Eye (tissue), 1 donor: ENCODE measurements around the gene PGBD5.
A peak's percentile ranks its signal among the peaks of the same experiment; 100 is the strongest.
"Not testable (repeated sequence)": the region's sequence is repeated elsewhere in the genome, so short reads cannot be mapped to it uniquely, and the experiment has no call there.

Source experiments
- DNase-seq: peaks from one replicate; pipeline ENCODE4 v3.0.0-alpha.2; 2015

PGBD5 gene, protein sequence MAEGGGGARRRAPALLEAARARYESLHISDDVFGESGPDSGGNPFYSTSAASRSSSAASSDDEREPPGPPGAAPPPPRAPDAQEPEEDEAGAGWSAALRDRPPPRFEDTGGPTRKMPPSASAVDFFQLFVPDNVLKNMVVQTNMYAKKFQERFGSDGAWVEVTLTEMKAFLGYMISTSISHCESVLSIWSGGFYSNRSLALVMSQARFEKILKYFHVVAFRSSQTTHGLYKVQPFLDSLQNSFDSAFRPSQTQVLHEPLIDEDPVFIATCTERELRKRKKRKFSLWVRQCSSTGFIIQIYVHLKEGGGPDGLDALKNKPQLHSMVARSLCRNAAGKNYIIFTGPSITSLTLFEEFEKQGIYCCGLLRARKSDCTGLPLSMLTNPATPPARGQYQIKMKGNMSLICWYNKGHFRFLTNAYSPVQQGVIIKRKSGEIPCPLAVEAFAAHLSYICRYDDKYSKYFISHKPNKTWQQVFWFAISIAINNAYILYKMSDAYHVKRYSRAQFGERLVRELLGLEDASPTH

DNA sequence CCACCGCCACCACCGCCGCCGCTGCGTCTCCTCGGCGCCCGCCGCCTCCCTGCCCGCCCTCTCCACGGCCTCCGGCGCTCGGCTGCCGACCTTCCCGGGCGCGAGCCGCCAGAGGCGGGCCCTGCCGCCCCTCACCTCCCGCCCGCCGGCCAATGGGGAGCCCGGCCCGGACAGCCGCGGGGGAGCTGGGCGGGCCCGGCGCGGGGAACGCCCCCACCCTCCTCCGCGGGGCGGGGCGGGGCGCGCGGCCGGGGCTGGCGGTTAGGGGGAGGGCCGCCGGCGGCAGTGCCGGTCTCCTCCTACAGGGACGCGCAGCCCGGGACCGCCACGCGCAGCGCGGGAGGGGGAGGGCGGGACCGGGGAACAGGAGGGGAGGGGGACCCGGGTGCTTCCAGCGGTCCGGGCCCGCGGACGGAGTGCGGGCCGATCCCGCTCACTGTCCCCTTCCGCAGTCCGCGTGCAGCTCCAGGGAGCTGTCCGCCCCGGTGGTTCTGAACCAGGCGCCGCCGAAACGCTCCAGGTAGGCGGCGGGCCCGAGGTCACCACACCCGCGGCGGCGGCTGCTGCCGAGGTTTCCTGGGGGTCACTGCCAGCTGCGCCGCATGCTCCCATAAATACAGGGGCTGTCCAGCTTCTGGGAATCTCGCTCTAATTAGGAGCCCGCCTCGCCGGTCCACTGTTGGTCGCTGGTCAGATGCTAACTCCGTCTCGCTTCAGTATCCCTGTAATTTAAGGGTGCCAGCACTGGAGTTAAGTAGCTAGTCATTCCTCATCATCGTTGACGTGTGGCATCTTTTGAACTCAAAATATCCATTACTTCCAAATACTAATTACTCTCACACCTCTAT lies at the start of gene PGBD5:
Gene PGBD5 (minus strand): TSS at position 87 of the 848 bp plus-strand sequence. CDS start 404 bp downstream, outside the sequence.
- DNase-seq = peak; percentile 92

DNA sequence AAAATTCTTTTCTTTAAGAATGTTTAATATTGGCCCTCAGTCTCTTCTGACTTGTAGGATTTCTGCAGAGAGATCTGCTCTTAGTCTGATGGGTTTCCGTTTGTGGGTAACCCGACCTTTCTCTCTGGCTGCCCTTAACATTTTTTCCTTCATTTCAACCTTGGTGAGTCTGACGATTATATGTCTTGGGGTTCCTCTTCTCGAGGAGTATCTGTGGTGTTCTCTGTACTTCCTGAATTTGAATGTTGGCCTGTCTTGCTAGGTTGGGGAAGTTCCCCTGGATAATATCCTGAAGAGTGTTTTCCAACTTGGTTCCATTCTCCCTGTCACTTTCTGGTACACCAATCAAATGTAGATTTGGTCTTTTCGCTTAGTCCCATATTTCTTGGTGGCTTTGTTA lies 48.8 kb upstream of the PGBD5 start:
- not testable (repeated sequence) for DNase-seq

DNA sequence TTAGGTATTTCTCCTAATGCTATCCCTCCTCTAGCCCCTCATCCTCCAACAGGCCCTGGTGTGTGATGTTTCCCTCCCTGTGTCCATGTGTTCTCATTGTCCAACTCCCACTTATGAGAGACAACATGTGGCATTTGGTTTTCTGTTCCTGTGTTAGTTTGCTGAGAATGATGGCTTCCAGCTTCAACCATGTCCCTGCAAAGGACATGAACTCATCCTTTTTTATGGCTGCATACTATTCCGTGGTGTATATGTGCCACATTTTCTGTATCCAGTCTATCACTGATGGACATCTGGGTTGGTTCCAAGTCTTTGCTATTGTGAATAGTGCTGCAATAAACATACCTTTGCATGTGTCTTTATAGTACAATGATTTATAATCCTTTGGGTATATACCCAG lies 44.6 kb upstream of the PGBD5 start:
- not testable (repeated sequence) for DNase-seq

DNA sequence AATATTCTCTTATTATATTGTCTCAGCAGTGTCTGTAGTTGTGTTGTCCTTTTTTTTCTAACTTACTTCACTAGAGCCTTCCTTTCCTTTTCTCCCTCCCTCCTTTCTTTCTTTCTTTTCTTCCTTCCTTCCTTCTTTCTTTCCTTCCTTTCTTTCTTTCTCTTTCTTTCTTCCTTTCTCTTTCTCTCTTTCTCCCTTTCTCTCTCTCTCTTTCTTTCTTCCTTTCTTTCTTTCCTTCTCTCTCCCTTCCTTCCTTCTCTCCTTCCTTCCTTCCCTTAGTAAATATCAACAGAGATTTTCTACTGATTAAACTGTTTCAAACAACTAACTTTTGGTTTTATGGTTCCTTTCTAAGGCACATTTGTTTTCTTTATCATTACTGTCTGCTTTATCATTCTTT lies 43.1 kb upstream of the PGBD5 start:
- DNase-seq = no peak

DNA sequence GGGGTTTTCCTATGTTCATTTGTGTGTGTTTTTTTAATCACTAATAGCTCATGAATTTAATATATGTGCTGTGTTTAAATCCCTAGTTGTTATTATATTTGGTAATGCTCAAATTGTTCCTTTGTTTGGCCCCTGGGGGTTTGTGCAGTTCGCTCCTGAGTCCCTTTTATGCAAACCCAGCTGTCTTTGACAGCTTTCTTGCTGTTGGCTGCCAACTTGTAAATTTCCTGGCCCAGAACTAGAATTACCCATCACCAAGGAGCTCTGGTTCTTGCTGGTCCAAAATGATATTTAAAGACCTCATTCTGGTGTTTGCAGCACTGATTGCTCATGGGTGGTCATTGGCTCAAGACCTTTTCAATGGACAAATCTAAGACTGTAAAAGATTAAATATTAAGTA lies 39.6 kb upstream of the PGBD5 start:
- no peak for DNase-seq

DNA sequence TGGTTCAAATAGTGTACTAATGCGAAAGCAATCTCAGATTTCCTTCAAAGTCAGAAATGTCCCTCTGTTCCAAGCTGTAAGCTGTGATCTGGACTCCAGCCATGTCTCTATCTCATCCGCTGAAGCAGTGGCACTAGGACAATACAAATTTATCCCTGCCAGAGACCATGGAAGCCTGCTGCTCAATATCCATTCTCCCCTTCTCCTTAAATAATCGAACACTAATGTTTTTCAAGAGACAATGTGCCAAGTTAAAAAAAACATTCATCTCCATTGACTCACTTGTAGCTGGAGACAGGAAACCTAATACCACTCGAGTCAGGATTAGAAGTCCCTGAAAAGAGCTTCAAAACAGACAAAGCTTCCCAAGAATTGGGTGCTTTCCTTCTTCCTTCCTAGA lies 38.5 kb upstream of the PGBD5 start:
- no peak for DNase-seq

DNA sequence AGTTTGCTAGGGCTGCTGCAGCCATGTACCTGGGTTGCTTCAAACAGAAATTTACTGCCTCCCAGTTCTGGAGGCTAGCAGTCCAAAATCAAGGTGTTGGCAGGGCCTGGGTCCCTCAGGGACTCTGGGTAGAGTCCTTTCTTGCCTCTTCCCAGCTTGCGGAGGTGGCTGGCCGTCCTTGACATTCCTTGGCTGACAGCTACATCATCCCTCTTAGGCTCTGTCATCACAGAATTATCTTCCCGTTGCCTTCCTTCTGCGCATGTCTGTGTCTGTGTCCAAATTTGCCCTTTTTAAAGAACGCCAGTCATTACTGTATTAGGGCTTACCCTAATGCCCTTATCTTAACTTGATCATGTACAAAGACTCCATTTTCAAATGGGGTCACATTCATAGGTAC lies 37.6 kb upstream of the PGBD5 start:
- DNase-seq = no peak

DNA sequence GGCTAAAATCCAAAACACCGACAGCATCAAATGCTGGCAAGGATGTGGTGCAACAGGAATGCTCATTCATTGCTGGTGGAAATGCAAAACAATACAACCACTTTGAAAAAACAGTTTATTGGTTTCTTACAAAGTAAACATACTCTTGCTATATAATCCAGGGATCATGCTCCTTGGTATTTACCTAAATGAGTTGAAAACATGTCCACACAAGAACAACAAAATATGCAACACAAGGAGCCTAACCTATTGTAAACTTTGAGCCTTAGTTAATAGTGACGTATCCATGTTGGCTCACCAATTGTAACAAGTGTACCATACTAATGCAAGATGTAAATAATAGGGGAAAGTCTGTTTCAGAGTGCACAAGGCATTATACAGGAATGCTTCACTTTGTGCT lies 37.2 kb upstream of the PGBD5 start:
- DNase-seq = no peak

DNA sequence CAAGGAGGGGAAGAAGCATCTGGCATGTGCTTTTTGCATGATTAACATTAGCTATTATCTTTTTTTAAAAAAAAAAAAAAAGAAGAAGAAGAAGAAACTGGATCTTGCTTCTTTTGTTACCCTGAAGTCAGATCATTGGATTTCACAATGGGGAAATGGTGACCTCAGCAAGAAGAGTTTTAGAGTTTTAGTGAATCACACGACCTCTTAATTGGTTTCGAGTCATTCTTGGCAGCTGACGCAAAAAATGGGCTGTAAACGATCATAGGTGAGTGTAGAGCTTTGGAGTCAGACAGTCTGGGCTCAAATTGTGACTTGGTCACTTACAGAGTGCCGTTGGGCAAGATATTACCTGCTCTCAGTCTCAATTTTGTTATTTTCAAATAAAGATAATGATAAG lies 33.3 kb upstream of the PGBD5 start:
- no peak for DNase-seq

DNA sequence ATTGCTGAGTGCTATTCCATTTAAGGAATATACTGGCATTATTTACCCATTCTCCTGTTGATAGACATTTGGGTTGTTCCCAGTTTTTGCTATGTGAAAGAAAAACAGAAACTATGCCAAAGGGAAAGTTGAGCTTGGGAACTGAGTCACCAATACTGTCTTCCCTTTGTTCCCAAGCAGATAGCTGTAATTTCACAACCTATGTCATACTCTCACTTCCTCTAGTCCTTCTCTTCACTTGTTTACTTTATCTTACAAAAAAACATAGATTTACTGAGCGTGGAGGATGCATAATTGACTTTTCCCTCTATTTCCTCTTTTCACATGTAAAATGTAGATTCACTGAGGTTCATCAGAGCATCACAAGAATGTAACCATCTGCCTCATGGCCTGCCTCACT lies 32.4 kb upstream of the PGBD5 start:
- no peak for DNase-seq

DNA sequence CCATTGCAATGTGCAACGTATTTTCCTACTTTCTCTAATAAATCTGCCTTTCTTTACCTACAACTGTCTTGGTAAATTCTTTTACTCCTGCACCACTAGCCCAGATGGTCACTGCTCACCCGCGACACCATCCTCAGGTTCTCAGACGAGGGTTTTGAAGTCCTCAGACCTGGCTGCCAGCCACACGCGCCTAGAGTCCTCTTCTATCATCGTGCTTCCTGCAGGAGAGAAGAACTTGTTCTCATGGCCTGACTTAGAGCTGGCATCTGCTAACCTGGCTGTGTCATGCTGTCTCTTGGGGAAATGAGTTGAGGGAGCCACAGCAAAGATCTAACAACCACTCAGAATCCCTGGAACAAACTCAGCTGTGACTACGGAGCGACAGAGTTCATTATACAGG lies 30.3 kb upstream of the PGBD5 start:
- DNase-seq = no peak

DNA sequence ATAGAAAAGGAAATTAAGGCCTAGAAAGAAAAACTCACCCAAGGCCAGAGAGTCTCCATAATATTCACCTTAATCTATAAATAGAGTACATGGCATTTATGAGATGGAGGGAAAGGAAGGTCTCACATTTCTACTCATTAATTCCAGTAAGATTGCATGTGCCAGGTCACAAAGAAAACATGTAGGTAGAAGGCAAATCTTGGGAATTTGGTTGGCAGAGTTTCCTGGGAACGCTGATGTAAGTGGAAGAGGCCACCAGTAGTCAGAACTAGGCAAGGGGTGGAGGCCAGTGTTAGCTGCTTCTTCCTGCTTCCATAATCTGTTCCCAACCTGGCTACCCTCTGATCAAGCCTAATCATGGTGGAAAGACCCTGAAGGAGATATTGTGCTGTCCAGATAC lies 29.2 kb upstream of the PGBD5 start:
- DNase-seq = no peak

DNA sequence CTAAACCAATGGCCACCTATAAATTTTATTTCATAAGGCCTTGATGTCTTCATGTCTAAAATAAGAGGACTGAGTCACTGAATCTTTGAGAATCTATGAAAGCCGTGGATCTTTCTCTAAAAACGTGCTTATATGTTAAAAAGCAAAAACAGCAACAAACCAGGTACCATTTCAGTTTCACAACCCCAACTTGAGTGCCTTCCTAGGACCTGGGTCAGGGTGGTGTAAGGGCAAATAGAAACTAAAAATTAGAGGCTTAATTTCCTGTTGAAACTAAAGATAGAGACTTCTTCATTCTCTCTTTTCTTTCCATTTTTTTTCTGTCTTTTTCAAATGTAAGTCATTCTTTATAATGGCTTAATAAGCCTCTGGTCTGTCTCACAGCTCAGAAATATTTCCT lies 27.2 kb upstream of the PGBD5 start:
- no peak for DNase-seq

DNA sequence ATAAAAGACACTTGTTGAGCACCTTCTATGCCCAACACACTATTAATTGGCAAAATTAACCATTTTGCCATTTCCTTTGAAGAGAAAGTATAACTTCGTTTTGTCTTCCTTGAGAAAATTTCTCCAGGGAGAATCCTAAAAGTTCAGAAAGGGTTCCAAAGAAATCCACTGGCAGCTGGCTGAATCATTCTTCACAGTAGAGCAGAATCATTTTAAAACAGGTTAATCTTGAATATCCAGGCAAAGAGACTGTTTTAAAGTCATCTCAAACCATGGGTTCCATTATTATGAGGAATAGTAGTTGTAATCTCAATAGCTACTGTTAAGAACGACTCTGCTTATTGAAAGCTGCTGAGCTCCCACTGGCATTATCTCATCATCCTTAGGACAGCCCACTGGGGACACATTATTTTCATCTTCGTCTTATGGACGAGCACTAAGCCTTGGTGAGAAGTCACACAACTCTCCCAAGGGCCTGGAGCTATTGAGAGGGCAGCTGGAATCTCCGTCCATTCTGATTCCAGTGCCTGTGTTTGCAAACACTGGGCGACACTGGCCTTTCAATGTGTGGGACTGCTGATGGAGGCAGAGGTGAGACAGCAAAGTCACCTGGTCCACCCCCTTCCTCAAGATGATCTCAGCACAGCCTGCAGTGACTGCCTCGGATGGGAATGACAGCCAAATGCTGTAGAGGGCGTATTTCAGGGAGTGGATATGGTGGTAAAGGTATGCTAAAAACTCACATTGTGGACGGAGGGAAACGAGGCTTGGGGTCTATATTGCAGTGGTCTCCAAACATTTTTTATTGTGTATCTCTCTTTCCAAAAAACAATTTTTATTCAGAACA lies 15.3 kb upstream of the PGBD5 start:
- no peak for DNase-seq

DNA sequence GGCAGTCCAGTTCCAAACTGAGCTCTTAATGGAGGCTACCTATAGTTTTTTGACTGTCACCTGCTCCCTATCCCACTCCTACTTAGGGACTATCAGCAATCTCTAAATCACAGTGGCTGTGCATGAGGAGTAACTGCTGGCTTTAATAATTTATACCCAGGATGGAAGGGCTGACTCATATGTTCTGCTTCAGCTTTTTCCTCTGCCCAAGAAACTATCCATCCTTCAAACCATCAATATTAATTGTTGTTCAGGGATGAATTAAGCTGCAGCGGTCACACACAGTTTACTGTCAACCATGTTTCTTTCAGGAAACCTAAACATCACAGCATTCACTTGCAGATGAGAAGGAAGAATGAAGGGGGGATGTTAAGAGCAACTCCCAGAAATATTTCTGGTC lies 9.0 kb upstream of the PGBD5 start:
- peak; percentile 8 for DNase-seq

DNA sequence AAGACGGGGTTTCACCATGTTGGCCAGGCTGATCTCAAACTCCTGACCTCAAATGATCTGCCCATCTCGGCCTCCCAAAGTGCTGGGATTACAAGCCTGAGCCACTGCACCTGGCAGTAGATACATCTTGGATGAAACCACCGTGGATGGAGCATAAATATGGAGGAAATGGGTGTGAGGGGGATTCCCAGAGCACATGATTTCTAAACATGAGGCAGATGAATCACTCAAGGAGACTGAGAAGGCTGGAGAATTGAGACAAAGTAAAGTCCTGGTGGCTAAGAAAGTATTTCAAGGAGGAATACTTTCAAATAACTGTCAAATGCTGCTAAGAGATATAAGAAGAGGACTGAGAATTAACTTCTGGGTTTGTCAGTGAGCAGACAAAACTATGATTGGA lies 5.4 kb upstream of the PGBD5 start:
- no peak for DNase-seq

DNA sequence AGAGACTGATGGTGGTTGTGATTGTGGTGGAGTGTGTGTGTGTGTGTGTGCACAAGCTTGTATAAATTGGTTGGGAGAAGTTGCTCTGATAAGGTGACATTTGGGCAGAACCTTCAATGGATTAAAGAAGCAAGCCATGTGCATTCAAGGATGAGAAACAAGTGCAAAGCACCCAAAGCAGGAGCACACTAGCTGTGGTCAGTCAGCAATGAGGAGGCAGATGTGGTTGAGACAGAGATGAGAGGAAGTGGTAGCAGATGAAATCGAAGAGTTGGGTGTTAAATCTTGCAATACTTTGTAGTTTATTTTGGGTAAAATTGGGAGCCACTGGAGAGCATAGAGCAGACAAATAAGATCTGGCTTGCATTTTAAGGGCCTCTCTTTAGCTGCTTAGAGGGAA lies 4.4 kb upstream of the PGBD5 start:
- no peak for DNase-seq

DNA sequence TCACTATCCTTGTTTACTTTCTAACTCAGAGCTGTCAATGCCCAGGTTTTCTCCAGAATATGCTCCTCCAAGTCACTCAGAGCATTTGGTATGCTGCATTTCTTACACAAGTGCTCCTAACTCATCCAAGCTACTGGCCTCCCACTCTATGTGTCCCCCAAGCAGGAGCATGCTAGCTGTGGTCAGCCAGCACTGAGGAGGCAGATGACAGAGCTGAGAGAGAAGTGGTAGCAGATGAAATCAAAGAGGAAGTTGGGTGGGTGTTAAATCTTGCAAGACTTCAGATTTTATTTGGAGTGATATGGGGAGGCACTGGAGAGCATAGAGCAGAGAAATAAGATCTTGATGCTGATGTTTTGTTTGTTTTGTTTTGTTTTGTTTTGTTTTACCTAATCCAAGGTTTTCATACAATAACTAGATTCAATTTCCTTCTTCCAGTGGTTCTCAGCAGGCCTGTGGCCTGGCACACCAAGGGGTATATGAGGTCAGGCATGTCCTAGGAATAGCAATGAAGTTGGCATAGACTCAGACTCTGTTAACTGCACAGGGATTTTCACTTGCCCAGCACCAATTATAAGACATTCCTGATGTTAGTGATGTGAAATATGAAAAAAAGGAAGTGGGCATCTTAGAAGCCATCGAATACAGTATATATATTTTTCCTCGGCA lies 3.1 kb upstream of the PGBD5 start:
- DNase-seq = no peak

DNA sequence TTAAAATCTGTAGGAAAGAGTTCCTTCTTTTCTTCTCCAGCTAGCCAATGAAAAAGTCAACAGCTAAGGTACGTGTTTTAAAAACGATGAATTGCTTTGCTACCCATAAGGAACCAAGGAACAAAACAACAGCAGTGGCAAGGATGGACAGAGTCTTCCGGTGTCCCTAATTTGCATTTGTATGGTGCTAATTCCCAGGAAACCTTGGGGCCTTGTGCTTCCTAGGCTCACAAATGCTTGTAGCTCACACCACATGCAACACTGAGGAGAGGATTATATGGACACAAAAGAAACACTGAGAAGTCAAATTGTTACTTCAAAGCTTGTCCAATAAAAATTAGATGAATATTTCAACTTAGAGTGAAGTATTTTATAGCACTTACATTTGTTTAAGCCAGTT lies 1.8 kb upstream of the PGBD5 start:
- no peak for DNase-seq

DNA sequence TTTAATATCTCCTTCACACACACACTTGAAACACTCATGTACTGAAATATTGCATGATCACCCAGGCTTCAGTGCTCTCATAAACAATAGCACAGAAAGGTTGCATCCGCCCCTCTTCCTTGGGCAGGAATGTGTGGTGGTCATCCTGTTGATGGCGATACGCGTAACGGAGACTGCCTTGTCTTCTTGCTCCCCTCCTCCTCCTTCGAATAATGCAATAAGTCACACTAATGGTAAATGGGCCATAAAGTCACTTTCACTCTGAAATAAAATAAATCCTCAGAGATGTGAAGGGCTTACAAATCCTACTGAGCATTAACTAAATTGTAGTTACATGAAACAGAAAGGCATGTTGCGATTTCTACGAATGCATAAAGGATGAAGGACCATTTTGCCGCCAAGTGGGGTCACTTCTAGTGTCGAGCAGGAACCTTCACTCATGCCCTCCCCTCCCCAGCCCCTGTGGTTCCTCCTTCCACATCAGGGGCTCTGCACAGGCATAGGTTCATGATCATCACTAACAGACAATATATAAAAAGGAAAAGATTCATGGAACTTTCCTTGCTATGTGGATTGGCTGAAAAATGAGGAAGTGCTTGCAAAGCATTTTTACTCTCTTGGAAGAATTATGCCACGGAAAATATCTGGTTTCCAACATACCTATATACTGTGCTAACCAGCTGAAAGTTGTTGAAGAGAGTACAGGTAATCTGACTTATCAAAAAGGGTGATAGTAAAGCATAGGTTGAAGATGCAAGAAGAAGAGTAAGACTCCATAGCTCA lies 1.2 kb upstream of the PGBD5 start:
- DNase-seq = no peak

DNA sequence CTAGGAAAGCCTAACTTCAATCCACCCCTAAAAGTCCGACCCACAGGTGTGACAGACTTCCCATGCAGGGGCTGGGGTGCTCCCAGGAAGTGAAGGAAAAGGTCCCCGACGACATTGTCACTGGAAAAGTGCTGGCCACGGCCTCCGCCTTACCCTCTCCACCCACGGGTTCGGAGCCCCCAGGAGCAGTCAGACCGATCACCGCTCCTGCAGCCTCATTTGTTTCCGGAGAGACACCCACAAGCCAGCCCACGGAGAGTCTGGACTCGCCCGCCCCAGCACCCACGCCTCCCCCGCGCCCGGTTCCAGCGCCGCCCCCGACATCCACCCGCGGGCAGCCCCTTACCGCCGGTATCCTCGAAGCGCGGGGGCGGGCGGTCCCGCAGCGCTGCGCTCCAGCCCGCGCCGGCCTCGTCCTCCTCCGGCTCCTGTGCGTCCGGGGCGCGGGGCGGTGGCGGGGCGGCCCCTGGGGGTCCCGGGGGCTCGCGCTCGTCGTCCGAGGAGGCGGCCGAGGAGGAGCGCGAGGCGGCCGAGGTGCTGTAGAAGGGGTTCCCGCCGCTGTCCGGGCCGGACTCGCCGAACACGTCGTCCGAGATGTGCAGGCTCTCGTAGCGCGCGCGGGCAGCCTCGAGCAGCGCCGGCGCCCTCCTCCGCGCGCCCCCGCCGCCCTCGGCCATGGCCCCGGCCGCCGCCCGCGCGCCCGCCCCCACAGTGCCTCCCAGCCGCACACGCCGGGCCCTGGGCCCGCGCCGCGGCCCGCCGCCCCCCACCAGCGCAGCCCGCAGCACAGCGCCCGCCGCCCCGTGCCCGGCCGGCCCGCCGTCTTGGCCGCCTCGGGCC lies 660 bp downstream of the PGBD5 start:
- DNase-seq = peak; percentile 55
